ENCODE data around the gene CFAP45. TPM values are rescaled to one million over a fixed set of nuclear protein-coding genes. Genes with fewer than 3 reads are reported as not detected.

CFAP45 gene
- total RNA-seq, 1 experiment from 2014 or later: 0.46 TPM

DNA sequence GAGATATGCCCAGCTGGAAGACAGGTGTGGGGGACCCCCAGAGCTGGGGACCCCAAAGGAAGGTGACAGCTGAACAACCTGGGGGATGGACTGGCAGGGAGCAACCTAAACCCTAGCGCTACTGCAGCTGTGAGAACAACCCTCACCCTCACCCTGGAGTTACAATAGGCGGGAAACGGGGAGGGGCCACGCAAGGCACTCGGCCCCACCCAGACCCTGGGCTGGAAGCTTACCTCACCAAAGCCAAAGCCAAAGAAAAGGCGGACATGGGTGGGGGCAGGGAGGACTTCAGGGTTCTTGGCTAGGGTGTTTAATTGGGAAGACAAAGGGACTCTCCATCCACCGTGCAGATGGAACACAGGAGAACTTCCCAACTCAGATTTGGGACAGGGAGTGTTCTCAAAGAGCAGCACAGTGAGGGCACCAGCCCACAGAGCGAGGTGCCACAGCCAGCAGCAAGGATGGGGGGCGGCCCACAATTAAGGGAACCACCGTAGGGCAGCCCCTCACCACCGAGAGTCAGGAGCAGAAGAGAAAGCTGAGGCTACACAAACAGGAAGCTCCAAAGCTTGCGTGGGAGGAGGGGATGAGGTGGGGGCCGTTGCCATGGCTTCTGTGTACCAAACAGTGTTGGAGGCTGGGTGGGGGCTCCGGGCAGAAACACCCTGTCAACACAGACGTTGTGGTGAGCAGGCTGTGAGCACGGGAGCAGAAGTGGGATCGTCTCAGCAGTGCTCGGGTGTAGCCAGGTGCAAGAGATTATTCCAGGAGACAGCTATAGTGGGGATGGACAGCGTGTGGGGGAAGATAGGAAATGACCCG, 23.4 kb upstream of the CFAP45 start:
- peak; percentile 94 for DNase-seq (ENCODE audit: low read depth)

DNA sequence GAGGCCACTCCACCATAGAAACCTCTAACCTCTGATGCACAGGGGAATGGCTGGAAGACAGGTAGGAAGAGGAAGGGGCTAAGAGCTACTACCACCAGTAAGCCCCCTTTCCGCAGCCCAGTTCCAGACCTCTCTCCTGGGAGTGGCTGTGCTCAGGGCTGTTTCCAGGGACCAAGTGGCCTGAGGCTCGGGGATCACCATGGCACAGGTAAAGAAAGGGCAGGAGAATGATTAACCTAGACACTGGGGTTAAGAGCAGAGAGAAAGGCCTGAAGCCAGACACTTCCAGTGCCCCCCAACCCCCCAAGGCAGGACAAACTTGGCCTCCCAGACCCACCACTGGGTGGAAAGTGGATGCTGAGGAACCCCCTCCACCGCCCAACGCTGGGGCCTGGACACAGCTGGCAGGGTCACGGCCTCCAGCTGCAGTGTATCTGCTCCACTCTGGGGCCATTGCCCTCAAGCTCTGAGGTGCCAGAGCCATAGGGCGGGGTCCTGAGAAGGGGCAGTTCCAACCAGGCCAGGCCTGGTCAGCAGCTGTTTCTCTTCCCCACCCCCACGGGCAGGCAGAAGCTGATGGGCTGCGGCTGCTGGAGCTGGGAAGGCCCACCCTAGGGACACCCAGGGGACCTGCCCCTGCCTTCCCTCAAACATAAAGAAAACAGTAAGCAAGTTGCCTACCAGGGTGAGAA, 22.7 kb upstream of the CFAP45 start:
- DNase-seq (ENCODE audit: low read depth): peak; percentile 55

DNA sequence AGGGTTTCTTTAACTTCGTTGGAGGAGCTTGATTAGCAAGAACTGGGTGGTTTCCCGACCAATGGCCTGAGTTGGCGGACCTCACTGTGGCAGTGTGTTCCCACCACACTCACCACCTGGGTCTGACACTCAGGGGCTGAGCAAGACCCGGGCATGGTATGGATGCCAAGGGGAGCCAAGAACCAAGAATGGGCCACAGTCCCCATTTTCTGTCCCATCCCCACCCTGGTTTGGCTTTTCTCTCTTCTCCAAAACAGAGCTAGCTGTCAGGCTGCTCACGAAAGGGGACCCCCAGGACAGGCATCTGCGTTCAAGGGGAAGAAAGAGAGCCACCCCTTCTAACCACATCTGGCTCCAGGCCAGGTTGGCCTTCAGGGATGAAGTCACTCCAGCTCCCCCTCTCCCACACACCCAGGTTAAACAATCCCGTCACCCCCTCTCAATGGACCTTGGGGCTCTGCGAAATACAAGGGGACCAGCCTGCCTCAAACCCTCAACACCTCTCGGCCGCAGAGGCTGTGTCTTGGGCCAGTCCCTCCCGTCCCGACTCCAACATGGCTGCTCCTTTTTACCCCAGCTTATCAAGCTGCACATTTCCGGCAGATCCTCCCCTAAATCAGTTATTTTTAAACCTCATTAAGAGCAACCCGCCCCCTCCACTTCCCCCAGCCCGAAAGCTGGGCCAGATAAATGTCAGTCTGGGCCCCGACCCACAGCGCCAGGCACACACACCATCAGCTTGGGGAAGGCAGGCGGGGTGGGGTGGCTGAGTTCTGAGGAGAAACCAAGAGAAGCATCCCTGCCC, 21.9 kb upstream of the CFAP45 start:
- peak; percentile 90 for DNase-seq (ENCODE audit: low read depth)

DNA sequence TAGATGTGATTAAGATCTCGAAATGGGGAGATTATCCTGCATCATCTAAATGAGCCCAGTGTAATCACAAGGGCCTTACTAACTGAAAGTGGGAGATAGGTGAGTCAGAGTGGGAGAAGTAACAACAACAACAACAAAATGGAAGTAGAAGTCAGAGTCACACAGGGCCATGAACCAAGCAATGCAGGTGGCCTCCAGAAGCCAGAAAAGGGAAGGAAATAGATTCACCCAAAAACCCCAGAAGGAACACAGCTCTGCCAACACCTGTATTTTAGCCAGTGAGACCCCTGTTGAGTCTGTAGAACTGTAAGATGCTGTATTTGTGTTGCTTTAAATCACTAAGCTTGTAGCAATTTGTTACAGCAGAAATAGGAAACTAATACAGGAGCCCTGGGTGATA, 21.3 kb upstream of the CFAP45 start:
- peak; percentile 42 for DNase-seq (ENCODE audit: low read depth)

DNA sequence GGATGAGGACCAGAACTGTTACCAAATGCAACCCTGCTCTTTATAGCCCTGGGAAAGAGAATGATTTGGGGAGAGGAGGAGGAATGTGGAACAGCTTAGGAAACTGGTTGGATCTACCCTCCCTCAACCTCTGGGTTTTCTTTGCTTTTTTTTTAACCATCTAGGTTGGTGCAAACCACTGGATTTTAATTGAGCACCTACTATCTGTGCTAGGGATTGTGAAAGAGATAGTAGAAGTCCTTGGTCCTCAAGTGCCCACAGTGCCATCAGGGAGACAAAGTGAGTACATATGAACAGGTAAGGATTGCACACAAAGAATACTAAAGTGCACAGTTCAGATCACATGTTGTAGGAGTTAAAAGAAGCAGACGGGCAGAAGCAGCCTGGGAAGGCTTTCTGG, 20.7 kb upstream of the CFAP45 start:
- no peak for DNase-seq (ENCODE audit: low read depth)

DNA sequence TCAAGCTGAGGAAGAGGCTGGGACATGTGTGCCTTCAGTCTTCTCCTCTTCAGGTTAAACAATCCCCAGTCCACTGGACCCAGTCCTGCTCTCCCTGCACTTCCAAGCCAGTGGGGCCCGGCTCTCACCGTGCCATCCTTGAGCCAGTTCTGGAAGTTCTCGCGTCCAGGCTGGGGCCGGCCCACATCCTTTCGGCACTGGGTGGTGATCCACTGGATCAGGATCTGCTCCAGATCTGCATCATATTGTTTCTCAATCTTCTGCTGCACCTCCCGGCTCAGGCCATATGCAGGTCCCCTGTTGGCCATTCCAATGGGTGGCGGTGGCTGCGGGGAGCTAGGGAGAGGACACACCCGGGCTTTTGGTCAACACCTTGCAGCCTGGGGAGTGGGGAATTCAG, 20.2 kb upstream of the CFAP45 start:
- DNase-seq (ENCODE audit: low read depth): no peak

DNA sequence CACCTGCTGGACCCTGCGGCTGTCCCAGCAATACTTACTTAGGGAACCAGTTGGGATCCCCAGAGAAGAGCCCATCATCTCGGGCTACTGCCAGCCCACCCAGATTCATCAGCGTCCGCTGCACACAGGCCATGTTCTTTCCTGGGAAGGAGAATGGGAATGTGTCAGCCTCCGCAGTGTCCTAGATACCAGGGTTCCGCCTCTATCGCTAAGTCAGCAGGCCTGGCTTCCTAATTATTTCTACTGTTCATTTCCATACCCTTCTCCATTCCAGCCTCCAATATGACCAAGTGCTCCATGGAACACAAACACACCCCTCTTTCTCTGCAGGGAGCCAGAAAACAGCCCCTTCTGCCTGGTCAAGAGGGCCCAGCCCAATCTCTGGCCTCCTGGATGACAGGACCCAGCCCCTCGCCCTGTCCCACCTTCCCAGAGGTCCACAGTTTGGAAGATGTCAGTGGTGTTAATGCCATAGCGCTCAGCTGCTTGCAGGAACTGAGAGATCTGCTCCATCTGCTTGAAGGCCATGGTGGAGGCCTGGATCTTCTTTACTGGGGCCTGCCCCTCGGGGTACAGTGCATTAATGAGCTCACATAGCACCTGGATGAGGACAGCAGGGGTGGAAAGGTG, 19.4 kb upstream of the CFAP45 start:
- DNase-seq (ENCODE audit: low read depth): no peak

DNA sequence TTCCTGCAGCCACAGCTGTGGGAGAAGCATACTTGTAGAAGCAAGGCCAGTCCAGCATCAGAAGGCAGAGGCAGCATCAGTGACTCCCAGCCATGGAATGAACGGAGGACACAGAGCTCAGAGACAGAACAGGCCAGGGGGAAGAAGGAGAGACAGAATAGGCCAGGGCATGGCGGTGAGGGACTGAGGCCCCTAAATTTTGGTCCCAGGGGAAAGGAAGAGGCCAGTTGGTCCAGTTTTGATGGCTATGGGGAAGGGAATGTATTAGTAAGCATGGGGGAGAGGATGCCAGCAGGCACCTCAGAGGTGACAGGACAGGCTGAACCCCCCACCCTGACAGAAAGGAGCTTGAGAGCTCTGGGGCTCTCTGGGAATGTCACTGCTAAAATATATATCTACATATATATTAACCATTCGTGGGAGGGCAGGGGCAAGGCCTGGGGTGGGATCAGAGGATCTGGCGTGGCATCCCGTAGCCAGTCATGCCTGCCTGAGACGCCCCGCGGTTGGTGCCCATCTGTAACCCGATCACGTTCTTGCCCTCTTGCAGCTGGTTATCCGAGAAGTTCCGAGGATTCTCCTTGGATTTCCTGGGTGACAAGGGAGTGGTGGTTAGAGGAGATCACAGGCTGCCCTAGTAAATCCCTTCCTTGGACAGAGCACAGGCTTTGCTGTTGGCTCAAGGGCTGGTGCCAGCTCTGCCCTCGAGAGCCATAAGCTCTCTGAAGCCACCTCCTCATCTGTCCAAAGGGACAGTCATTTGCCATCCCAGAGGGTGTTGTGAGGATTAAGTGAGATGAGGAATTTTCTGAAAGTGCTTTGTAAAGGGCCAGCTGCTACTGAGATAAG, 18.6 kb upstream of the CFAP45 start:
- no peak for DNase-seq (ENCODE audit: low read depth)

DNA sequence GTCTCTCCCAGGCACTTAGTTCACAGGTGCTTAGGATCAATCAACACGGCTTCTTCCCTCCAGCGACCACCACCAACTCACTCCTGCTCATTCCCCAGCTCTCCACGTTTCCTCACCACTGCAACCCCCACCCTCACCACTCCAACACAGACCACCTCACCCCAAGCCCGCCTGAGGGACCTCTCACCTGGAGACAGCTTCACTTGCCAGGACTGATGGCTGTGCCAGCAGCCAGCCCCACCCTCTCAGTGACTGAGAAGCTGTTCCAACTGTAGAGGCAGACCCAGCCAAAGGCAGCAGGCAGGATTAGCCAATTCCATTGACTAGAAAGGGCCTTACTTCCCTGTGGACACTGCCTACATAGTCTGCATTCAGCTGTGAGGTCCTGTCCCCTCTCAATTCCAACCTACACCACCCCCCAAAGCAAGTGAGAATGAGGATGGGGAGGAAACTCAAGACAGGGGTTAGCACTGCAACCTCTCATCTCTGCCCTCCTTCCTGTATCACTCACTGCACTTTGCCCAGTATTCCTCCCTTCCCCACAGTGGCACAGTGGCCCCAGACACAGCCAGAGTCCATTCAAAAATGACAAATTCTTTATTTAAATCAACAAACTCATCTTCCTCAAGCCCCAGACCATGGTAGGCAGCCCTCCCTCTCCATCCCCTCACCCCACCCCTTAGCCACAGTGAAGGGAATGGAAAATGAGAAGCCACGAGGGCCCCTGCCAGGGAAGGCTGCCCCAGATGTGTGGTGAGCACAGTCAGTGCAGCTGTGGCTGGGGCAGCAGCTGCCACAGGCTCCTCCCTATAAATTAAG, 17.8 kb upstream of the CFAP45 start:
- peak; percentile 32 for DNase-seq (ENCODE audit: low read depth)

DNA sequence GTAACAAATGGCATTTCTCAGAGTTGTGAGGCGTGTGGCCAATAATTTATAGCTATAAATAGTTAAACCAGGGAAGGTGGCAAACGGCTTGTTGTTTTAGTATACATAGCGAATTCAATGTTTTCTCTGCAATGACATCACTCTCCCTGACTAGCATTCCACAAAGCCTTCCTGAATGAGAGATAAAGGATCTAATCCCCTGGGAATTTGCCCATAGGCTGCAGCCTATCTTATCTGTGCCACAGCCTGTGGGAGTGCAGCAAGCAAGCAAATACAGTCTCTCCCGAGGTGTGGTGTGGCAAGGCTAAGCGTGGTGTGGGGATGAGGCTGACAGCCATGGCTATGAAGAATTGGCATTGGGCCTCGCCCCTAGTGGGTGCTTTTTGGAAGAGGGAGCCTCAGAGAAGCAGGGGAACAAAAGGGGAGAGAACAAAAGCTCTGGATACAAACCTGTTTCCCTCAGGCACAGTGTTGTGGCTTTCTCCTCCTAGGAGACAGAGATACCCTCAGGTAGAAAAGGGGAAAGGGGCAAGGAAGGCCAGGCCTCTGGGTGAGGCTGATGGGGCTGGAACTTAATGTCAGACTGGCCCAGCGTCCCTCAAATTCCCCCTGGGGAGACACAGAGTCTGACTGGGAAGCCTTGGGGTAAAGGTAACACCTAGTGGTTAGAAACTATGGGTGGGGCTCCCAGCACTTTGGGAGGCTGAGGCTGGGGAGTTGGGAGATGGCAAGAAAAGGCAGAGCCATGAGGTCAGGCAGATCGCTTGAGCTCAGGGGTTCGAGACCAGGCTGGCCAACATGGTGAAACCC, 16.5 kb upstream of the CFAP45 start:
- peak; percentile 95 for DNase-seq (ENCODE audit: low read depth)

DNA sequence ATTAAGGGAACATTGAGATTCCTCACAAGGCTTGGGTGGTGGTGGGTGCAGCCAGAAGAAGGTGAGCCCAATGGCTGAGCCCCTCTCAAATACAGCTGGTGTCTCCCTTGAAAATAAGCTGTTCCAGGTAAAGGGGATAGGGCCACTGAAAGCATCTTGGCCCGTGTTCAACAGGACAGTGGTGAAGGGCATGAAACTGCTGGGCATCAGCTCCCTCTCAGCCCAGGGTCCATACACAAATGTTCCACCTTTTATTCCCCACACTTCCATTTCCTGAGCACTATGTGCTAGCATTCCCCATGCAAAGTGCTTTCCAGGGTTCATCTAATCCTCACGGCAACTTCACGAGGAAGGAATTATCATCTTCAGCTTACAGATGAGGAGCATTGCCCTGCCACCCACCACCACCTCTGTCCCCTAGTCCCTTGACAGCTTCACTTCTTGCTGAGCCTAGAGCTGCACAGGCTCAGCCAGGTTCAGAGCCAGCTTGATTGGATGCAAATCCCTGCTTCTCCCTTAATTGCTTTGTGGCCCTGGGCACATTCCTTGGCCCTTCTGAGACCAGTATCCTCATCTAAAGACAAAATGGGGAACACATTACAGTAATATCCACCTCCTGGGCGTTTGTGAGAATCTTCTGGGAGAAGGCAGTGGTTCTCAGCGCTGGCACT, 15.7 kb upstream of the CFAP45 start:
- no peak for DNase-seq (ENCODE audit: low read depth)

DNA sequence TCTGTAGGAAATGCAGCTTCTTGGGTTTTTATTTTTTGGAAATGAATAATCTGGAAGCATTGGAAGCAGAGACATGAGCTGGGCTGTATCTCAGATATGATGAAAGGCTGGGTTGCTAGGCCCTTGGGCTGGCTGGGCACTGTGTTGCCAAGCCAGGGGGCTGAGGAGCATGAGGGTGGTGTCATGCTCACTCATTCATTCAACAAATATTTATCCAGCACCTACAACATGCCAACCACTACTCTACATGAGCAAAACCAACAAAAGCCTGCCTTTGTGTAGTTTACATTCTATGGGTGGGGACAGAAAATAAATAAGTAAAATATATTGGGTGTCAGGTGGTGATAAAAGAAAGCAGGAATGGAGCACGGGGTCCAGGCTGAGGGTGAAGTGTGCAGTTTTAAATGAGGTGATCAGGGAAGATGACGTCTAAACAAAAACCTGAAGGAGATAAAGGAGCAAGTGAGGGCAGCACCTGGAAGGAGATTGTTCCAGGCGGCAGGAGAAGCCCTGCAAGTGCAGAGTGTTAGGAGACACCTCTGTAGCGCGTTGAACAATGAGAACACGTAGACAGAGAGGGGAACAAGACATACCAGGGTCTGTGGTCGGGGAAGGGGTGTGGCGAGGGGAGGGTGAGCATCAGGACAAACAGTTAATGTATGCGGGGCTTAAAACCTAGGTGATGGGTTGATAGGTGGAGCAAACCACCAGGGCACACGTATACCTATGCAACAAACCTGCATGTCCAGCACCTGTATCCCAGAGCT, 14.5 kb upstream of the CFAP45 start:
- DNase-seq (ENCODE audit: low read depth): no peak

DNA sequence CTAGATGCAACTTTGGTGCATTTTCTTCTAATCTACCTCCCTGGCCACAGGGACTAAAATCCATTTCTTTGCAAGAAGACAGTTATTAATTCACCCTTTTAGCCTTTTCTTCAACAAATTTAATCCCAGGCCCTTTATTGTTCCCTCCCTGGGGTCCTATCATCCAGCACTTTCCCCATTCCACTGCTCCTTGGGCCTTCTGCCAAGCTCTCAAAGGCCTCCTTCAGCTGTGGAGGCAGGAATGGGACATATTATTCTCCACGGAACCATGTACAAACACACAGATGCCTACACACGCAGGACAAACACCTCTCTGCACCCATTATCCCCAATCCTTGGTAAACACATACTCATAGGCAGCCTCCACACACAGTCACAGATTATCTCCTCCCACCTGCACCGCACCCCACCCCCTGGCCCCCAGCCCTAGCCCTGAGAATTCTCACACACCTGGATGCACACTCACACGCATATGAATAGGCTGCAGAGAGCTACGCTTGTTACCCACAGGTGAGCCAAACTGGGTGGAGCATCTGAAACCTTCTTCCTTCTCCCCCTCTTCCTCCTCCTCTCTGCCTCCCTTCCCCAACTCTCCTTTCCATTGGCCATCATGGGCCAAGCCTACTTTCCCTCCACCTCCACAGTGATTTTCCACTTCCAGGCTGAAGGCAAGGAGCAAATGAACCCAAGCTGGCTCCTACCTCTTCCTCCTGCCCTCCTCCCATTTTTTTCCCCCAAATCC, 13.7 kb upstream of the CFAP45 start:
- DNase-seq (ENCODE audit: low read depth): no peak

DNA sequence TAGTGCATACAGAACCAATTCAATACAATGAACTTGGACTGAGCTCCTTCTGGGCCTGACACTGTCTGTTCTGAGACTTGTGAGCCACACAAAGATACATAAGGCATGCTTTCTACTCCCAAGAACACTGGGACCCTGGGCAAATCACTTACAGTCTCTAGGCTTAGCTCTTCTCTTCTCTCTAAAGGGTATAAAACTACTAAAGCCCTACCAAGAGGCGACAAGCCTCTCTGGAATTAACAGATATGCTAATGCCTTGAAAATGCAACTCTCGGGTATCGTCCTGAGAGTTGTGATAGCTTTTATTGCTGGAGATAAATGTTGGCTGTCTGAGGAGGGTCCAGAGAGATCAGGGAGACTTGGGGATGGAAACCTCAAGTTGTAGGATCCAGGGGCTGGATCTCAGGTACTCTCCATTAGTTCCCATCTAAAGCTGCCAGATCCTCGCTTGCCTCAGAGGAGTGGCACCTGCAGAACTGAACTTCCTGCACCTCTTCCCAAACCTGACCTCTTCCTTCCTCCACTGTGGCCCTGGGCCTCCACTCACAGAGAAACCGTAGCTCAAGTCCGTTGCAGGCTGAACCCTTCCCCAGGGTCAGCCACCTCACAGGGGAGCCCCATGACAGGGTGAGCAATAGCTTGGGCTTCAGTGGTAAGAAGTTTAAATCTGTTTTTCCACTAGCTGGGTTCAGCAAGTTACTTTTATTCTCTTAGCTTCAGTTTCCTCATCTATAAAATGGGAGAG, 11.5 kb upstream of the CFAP45 start:
- DNase-seq (ENCODE audit: low read depth): no peak

DNA sequence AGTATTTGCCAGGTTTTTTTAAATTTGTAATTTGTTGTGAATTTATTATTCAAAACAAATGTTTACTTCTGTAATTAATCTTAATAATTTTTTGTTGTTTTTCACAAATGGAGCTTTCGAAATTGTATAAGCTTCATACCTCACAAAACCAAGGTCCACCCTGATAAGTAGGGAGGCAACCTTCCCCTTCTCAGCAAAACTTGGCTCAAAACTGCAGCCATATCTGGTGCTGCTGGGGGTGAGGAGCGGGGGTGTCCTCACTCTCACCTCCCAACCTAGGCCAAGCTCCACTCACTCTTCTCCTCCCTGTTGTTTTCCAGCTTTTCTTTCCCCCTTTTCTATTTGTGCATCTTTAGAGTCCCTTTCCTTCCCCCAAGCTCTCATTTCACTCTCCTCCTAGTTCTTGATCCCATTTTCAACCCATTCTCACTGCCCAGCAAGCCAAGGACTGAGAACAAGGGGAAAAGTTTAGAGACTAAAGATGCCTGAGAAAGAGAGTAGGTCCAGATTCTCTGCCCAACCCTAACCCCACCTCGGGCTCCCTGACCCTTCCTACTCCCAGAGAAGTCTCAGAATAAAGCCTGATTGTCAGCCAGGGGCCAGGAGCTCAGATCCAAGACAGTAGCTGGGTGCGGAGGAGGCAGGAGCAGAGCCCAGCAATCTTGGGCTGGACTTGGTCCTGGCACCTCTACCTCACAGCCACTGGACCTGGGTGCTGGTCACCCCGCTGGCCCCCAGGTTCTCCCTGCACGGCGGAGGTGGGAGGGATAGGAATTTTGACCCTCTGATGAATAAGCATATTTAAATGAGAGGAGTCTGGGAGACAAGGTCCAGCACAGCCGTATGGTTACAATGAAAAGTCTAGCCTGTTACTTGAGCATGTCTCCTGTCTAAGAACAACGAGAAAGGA, 8.3 kb upstream of the CFAP45 start:
- no peak for DNase-seq (ENCODE audit: low read depth)

All from Daoy (cell line).